CD4-positive, alpha-beta T cell treated with Interleukin-21 for 1 hour (primary cell): ENCODE results near the gene KRT86.
A peak's percentile ranks its signal among the peaks of the same experiment; 100 is the strongest.

Experiments used
- DNase-seq: peaks from one replicate; pipeline ENCODE4 v3.0.0-alpha.2; 2020

Gene KRT86

DNA sequence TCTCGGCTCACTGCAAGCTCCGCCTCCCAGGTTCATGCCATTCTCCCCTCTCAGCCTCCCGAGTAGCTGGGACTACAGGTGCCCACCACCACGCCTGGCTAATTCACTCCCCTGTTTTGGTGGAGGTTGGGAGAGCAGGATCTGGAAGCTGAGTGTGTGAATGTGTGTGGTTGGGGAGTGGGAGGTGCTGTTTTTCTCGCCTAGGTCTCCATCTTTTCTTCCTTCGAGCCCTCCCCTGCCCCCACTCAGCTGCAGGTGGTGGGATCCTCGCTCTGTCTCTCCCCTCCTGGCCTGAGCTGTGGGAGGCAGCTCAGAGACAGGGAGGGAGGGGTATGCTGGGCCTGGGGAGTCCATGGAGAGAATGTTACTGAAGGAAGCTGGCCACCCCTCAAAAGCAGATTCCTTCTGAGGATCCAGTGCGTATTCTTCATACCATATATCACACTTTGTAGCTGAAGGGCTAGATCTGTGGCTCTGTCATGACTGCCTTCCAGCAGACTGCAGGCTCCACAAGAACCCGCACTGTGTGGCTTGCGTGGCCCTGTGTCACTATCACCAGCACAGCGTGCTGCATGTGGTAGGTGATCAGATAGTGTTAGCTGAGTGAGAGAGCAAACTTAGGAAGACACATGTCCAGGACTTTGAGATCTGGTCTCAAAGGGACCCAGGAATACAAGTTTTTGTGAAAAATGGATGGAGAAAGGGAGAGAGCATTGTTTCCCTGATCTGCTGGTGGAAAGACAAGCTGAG is 44.0 kb downstream of the KRT86 start:
- no peak for DNase-seq

DNA sequence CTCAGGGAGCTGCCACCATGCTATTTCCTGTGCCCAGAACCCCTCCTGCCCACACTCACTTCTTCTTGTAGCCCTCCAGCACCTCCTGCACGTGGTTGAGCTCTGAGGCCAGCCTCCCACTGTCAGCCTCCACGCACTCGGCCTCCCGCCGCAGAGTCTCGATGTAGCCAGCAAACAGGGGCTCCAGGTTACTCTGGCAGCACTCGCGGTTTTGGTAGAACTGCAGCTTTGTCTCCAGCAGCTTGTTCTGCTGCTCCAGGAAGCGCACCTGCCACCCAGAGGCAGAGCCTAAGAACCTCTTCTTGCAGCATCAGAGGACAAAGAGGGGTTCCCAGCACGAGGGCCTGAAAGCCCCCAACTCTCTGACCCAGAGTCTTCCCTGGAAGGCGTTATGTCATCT is 44.7 kb downstream of the KRT86 start:
- no peak for DNase-seq

DNA sequence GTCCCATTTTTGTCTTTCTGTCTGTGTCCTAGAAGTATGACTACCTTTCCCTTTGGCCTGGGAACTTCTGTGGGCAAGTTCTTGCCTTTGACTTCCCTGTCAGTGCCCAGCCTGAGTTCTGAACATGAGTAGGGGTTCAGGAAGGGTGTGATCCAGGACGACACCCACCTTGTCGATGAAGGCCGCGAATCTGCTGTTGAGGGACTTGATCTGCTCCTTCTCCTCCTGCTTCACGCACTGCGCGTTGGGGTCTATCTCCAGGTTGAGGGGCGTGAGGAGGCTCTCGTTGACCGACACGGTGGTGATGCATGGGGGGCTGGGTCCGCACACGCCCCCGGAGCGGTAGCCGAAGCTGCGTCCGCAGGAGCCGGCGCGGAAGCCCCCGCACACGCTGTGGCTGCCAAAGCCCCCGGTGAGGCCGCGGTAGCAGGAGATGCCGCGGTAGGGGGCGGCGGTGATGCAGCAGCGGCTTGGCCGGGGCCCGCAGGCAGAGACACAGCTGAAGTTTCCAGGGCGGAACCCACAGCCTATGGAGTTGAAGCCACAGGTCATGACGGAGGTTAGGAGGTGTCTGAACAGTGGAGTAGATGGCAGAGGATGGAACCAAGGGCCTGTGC is 46.4 kb downstream of the KRT86 start, which contains the start of gene KRT83:
Gene KRT83, minus strand, starts transcription at position 615 of the 617 bp plus-strand sequence. Its CDS starts 63 bp downstream, at position 552.
- no peak for DNase-seq

DNA sequence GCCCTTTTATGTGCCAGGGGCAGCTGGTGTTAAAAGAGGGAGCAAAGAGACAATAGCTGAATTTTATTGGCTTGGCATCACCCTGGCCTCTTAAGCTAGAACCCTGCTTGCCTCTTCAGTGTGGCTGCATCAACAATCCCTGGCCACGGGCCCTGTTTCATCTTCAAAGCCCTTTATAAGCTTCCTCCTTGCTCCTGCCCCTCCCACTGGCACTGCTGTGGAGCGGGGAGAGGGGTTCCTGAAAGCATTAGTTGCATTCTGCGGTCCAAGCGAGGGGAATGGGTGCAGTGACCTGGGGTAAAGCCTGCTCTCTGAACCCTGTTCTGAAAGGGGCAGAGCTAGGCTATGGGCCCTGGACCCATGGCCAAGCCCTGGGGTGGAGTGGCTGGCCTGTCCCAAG is 47.0 kb downstream of the KRT86 start:
- DNase-seq: no peak

DNA sequence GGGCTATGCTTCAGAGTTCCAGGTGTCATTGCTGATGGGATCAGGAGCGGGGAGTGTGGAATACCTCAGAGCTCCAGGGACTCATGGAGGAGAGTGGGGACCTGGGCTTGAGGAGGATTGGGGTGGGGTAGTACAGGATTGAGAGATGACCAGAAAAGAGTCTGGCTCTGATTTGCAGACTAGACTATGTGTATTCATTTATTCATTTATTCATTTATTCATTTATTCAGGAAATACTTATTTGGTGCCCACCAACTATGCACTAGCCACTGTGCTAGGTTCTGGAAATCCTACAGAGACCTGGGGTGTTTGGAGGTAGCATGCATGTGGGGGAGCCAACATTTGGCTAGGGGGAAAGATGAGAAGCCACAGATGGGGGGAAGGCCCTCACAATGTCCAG is 47.6 kb downstream of the KRT86 start:
- no peak for DNase-seq

DNA sequence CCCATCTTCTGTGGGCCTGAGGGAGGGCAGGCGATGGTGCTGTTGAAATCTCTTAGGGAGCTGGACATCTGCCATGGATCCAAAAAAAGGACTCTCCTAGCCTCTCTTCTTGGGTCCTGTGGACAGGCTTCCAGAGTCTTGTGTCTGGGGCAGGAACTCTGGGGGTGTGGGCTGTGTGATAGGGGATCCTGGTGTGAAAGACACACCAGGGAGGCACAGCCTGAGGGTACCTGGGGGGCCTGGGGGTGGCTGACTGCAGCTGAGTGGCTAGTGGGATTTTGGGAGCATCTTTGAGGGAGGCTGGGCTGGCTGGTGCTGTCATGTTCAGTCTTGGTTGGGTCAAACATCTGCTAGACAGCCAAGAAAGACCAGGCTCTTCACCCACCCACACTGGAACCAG is 48.6 kb downstream of the KRT86 start:
- no peak for DNase-seq

DNA sequence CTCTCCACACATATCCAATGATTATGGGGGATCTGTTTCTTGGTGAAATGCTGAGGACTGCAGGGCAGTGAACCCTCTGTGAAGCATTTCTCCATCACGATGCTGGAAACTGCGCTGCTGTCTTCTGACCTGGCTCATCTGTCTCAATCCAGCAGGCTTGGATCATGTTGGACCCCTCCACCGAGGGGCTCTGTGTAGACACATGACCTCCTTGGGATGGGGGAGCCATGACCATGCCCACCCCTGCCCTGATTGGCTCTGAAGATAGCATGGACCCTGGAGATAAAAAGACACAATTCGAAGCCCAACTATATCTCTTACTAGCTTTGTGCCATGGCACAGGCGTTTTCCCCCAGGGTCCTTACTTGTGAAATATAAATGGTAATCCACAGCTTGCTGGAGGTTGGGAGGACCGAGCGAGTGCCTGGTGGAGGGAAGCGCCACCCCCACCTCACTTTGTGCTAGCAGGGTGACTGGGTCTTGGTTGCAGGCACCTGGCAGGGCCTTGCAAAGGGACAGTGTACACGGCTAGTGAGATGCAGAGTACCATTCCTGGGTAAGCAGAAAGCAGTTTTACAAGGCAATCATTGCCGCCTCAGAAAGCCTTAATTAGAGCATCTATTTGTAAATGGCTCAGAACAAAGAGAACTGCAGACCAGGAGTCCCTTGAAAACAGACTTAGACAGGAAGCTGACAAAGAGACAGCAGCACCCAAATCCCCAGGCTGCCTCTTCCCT is 49.1 kb downstream of the KRT86 start:
- no peak for DNase-seq

DNA sequence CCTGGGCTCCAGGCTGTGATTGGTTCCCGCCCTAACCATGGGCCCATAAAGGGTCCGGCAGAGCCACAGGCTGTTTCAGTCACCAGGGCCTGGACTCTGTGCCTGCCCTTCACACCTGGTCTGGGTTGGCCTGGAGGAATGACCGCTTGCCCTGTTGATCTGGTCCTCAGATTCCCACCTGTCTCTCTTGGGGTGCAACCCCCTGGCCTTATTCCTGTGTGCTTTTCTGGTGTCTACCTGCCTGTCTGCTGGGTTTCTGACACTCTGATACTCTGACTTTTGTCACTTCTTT is 49.7 kb downstream of the KRT86 start:
- no peak for DNase-seq

DNA sequence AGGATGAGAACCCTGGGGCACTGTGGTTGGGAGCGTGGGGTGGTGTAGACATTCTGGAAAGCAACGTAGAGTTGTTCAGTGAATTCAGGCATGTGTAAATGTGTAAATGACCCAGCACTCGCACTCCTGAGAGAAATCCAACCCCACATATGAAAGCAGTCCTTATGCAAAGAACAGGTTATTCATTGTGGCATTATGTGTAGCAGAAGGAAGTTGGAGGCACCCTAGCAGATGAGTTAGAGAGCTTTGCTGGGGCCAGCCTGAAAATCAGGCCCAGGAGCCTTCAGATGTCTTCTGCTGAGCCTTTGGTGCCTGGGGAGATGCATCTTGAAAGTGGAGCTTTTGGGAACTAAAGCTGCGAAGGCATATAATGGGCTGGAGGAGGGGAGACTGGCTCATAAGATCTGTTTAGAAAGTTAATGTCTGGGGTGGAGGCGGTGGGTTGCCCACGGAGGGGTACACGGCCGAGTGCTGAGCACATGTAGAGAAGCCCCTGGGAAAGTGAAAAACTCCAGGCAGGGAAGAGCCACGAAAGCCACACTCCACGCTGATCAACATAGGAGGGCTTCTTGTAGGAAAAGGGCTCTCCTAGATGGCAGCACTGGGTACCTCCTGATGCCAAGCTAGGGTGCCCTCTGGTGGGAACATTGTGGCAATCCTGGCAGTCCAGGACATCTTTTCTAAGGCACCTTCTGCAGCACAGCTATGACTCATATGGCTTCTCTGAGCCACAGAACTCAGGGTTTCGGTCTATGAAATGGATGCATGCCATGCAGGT is 52.8 kb downstream of the KRT86 start:
- DNase-seq: peak; percentile 83

DNA sequence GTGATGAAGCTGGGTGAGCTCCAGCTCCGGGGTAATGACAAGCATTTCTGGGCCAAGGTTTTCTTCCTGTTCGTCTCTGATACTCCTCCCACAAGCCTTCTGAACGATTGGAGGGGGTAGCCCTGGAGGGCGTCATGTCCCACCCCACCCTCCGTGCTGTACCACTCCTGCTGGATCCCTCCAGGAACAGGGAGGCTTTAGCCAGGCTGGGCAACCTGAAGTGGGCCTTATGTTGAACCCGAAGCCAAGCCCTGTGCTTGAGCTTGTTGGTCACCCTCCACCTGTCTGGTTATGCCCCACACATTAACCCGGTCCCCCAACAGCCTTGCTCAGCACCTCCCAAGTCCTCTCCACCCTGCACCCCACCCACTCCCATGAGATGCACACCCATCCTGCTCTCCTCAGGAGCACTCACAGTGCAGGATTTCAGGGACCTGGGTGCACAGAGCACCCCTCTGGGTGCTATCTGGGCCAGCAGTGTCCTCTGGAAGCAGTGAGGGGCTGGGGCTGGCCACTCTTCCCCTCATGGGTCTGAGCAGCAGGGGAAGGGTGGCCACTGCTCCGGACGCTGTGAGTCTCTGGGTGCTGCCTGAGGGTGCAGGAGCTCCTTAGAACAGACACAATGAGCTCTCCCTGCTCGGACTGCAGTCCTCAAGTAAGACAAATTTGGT is 53.5 kb downstream of the KRT86 start:
- no peak for DNase-seq

DNA sequence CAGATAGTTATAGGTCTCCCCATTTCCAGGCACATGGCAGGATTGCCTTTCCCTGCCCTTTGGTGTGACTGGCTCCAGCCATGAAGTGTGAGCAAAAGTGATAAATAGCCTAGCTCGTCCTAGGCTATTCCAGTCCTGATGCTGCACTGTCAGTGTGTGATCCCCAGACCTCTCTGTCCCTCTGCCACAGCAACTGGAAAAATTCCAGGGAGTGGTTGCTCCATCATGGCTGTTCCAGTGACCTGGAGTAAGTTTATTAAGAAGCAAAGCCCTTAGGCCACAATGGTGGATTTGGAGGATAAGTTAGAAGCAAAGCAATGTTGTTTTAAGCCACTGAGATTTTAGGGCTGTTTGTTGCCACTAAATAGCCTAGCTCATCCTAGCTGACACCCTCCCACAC is 56.6 kb downstream of the KRT86 start:
- DNase-seq: no peak

DNA sequence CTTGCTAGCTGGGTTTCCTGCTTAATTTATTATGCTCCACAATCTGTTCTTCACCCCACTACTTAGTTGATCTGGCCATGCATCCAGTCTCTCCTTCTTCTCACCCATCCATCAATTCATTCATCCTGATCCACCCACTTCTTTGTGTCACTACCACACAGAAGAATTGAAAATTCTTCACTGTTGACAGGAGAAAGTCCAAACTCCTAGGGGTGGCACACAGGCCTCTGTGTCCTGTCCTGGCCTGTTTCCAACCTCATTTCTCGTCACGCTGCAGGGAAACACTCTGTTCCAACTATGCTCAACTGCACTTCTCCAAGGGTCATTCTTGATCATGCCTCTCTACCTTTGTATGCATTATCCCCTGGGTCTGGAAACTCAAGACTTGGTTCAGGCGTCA is 57.4 kb downstream of the KRT86 start:
- no peak for DNase-seq

DNA sequence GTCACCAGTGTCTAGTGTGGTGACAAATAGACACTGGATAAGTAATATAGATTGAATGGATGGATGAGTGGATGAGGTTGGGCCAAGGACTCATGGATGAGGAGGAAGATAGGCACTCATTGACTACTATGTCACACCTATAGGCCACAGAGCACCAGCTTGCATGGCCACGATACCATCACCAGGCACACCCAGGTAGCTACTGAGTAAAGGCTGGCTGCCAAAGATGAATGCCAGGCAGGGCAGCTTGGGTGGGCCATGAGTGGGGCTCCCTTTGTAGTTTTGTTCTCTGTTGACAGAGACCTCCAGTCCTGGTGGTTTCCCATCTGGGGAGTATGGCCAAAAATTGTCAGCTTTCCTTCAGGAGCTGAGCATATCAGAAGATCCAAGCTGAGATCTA is 57.9 kb downstream of the KRT86 start:
- no peak for DNase-seq

DNA sequence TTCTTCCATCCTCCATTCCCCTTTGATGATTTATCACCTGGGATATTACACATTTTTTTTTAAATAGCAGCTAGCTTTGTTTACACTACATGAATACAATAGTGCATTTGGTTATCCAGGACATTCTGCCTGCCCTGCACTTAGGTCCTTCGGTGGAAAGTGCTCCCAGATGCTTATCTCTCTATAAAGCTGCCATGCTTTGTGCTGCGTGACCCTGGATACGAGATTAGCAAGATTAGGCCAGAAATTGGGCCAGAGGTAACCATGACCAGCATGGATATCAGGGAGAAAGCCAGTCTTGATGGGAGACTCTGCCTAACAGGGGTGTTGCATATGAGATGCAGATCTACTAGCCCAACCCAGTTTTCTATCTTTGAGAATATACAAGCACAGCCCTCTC is 58.9 kb downstream of the KRT86 start:
- DNase-seq: no peak

DNA sequence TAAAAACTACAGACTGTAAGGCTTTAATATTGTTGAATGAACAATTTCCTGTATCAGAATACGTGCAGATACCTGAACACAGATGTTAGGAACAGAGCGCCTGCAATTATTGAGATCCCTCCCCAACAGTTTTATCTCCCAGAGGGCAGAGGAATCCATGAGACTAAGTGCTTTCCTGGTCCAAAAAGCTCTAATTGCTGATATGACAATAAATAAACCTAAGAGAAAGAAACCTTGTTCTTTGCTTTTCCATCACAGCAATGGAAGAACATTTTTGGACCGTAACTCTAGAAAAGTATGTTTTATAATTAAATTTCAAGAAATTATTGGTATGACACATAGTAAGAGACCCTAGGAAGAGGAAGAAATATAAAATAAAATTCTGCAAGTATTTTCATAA is 59.7 kb downstream of the KRT86 start:
- no peak for DNase-seq

DNA sequence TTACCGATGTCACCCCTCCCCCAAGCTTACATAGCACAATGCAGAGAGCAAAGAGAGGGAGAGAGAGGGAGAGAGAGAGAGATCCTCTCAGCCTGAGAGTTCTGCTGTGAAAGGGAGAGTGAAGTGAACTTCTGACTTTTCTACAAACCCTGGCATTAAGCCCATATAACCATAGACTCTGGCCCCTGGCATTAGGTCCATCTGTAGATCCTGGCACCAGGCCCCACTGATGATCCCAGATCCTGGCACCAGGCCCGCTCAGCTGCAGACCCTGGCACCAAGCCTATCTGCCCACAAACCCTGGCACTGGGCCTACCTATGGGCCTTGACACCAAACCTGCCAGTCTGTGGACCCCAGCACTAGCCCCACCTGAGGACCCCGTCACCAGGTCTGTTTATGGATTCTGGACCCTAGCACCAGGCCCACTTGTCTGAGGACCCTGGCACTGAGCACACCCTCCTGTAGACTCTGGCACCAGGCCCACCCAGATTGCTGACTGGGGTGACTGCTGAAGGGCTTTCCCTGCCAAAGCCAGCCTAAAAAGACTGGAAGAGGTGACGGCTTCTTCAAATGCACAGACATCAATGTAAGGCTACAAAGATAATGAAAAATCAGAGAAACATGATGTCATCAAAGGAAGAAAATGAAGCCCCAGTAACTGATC is 61.3 kb downstream of the KRT86 start:
- DNase-seq: no peak

DNA sequence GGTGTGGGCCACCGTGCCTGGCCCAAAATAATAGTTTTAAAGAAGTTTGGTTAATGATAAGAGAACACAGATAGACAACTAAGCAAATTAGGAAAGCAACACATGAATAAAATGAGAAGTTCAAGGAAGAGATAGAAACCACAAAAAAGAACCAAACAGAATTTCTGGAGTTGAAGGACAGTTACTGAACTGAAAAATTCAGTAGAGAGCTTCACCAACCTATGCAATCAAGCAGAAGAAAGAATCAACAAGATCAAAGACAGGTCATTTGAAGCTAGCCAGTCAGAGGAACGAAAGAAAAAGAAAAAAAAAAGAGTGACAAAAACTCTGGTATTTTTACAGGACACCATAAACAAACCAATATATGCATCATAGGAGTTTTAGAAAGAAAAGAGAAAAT is 62.2 kb downstream of the KRT86 start:
- no peak for DNase-seq

DNA sequence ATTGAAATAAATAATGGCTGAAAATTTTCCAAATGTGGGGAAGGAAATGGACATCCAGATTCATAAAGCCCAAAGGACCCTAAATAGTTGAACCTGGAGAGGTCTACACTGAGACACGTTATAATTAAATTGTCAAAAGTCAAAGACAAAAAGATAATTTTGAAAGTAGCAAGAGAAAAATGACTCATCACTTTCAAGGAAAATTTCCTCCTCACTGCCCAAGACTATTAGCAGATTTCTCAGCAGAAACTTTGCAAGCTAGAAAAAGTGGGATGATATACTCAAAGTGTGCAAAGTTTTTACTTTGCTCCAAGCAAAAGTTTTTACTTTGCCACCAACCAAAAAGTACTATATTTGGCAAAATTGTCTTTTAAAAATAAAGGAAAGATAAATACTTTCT is 62.6 kb downstream of the KRT86 start:
- no peak for DNase-seq

DNA sequence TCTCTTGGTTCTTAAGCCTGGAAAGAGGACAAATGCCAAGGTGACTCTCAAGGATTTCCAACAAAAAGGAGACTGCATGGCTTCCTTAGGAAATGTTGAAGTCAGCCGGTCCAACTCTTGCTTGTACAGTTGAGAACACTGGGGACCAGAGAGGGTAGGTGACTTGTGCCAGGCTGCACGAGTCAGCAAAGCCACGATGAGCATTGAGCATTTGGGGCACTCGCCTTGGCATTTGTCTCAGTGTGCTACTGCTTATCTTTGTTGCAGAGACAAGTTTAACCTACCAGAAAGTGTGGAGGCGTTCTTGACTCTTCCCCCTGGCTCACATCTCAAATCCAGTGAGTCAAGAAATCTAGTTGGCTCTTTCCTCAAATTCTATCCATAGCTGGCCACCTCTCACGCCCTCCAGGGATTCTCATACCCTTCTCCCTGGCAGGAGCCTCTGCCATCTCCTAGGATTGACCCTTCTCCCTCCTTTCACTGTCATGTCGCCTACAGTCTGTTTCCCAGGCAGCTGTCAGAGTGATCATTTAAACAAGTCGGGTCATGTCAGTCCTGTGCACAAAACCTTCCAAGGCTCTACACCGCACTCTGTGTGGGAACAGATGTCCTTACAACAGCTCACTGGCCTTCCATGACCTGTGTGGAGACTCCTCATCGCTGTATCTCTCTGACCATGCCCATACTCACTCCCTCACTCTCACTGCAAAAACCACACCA is 64.0 kb downstream of the KRT86 start:
- no peak for DNase-seq

DNA sequence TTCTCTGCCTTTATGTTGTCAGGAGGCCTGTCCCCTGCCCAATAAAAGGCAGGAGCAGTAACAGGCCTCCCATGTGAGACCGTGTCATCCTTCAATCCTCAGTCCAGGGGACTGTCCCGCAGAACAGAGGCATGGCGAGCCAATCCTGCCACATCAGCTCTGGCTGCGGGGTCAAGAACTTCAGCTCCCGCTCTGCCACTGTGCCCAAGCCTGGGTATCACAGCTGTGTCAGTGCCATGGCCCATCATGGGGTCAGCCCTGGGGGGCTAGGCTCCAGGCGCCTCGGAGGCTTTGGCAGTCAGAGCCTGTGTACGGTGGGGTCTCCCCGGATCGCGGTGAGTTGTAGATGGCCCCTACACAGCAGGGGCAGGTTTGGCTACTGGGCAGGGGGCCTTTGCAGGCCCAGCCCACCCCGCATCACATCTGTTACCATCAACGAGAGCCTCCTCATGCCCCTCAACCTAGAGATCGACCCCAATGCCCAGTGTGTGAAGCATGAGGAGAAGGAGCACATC is 66.7 kb downstream of the KRT86 start:
- no peak for DNase-seq

DNA sequence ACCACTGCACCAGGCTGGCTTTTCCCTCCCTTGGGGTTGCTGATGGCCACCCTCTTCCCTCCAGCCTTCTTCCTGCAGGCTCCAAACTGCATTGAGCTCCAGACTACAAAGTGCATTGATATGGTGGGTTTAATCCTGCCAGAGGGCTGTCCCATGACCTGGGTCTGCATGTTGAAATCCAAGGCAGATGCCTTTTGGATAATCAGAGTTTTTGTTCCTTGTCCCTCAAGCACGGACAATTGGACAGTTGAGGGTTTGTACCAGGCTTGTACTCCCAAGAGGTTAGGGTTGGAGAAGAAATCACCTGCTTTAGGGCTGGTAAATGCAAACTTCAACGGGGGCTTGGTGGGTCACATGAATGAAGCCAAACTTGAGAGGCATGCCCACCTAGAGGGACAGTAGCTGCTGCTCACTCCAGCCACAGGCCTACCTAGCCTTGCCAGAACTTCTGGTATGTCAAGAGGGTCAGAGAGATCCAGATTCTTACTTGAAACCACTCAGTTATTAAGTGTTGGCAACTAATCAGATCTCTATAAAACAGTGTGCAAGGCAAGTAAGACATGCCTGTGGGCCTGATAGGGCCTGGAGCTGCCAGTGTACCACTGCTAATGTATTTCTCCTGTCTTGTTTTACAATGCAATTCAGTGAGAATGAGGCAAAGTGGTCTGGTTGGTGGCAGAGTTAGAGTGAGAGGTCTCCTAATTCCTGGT is 68.5 kb downstream of the KRT86 start:
- DNase-seq: no peak
